Measurements from ENCODE around the gene RABL3. TPM values are rescaled to one million over a fixed set of nuclear protein-coding genes. Genes with fewer than 3 reads are reported as not detected.

RABL3 gene
- total and polyA plus RNA-seq, 2 of the 13 experiments (the other 11 are each of a cell fraction or from before 2014, with no cell fraction given), result 4.8 to 31.9 TPM

GRCh38 chr3:120719167-120719834 is 23.0 kb downstream of the RABL3 start (continued):
- TF ChIP-seq ZNF280B (CRISPR knock-in tag; IDR thresholded peaks at IDR 0.05; ENCODE audit: borderline replicate concordance), result peak; percentile 18; the same call in 1 of the 2 replicates

GRCh38 chr3:120713262-120713661 is 29.1 kb downstream of the RABL3 start:
- POLR2A ChIA-PET, result no interaction called here
- ATAC-seq (no peak), DNase-seq (ENCODE audit: low spot score) (no peak), FAIRE-seq (no peak)
- intact Hi-C loops (cut with micrococcal nuclease; ENCODE audit: unreplicated experiment) (no loop called here), in situ Hi-C loops (cut with HindIII; ENCODE audit: extremely low pct_ligation_motif_present, low pct_unique_long_range_greater_than_20kb) (no loop called here)
- H3K27ac ChIP-seq (ENCODE audit: extremely low read length, insufficient read depth, low read length), result no peak overlapping the region
- CTCF ChIA-PET (ENCODE audit: low intra/inter-chr PET ratio, low total read pairs), result no interaction called here
- TF ChIP-seq GLI4 (CRISPR knock-in tag; IDR thresholded peaks at IDR 0.05; ENCODE audit: borderline replicate concordance), result no peak
- TF ChIP-seq THAP7 (CRISPR knock-in tag; IDR thresholded peaks at IDR 0.05), result no peak
- TF ChIP-seq ZNF530 (CRISPR knock-in tag; IDR thresholded peaks at IDR 0.05; ENCODE audit: low read depth), result no peak
- TF ChIP-seq ARID3A (IDR thresholded peaks at IDR 0.05; ENCODE audit: low read depth, low read length), result no peak
- H3K9ac ChIP-seq (ENCODE audit: insufficient read depth, low read depth, low read length), result no peak overlapping the region
- no peaks in the 10 kb centered on the region for H4K20me1 ChIP-seq (ENCODE audit: insufficient read depth, low read length)
- H3K9me3 ChIP-seq (ENCODE audit: low read length), result no peaks in the 10 kb centered on the region
- H3K4me1 ChIP-seq (ENCODE audit: insufficient read depth, low read length), result no peaks in the 10 kb centered on the region
- peaks cover 6% of the 10 kb centered on the region for H3K79me2 ChIP-seq (ENCODE audit: insufficient read depth, low read length)
- no peaks in the 10 kb centered on the region; a peak in 1 of 5 replicates for H3K36me3 ChIP-seq (replicated peaks in 1 of 2; ENCODE audit: control insufficient read depth in 1 of 2, insufficient read depth in 2 of 2, low read length in 2 of 2)
- H3K27me3 ChIP-seq (ENCODE audit: control insufficient read depth in 1 of 2, insufficient read depth in 2 of 2, low read length in 2 of 2), result no peaks in the 10 kb centered on the region
- H3K4me2 ChIP-seq (ENCODE audit: low read depth, low read length), result no peak overlapping the region
- no TSS peak for BruUV-seq (replicated peaks)
- H3K4me3 ChIP-seq (replicated peaks in 1 of 3; ENCODE audit: insufficient read depth in 1 of 3, low read depth in 2 of 3, low read length in 3 of 3), result no peak overlapping the region
- H2AFZ ChIP-seq (ENCODE audit: low read length), result no peak overlapping the region

Measured in HepG2 (cell line).